GM12874 (cell line): ENCODE measurements around the gene TEKT4.

Source experiments
- CTCF ChIP-seq: IDR thresholded peaks from 2 replicates; pipeline ENCODE4 v1.5.1; 2011; ENCODE audit warnings: low read depth, mild to moderate bottlenecking, control low read depth, low read length, moderate library complexity; ENCODE audit not compliant: insufficient read depth

Gene TEKT4

DNA sequence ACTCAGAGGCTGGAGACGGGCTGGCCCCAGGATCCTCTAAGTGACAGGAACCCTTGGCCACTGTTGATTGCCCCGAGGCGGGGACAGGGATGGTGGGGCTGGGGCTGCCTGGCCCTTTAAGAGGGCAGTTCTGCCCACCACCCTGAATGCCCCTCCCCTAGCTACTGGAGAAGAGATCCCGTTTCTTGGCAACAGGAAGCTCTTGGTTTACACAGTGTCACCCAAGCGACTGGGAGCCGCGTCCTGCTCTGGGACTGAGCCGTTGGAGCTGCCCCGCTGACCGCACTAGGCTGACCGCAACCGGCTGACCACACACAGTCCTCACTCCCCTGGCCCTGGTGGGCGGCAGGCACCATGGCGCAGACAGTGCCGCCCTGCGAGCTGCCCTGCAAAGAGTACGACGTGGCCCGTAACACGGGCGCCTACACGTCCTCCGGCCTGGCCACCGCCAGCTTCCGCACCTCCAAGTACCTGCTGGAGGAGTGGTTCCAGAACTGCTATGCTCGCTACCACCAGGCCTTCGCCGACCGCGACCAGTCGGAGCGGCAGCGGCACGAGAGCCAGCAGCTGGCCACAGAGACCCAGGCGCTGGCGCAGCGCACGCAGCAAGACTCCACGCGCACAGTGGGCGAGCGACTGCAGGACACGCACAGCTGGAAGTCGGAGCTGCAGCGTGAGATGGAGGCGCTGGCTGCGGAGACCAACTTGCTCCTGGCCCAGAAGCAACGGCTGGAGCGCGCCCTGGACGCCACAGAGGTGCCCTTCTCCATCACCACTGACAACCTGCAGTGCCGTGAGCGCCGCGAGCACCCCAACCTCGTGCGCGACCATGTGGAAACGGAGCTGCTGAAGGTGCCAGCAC, at the start of gene TEKT4:
TSS of gene TEKT4 (plus strand) at position 205 of the 862 bp plus-strand sequence. CDS start at position 355, 150 bp downstream.
- no peak for TF ChIP-seq CTCF

DNA sequence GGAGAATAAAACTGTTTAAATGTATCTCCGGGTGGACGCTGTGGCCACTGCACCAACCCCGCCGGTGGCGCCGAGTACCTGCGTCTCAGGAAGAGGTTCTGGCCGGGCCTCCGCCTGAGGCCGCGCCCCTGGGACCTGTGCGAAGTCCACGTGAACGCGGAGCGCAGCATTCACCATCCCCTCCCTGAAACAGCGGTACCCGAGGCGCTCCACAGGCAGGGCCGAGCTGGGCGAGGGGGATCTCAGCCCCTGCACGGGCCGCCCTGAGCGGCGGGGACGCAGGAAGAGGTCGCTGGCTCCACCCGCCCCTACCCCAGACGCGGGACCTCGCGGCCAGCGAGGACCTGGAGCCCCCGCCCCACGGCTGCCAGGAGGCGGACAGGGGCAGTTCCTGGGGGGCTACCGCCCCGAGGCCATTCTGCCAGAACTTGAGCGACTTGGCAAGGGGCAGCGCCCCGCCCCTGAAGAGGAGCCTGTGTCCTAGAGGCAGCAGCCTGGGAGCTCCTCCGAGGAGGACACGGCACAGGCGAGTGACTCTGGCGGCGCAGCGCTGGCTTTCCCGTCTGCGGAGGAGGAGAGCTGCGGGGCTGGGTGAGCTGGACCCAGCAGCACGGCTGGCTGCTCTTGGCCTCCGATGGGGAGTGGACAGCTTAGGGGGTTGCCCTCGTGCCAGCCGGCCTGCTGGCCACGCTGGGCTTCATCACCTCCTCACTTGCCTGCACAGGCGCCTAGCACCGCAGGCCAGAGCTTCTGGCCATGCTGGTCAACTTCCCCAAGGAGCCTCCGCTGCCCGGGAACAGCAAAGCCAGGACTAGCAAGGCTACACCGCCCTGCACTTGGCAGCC, 9.7 kb upstream of the TEKT4 start:
- TF ChIP-seq CTCF: no peak

DNA sequence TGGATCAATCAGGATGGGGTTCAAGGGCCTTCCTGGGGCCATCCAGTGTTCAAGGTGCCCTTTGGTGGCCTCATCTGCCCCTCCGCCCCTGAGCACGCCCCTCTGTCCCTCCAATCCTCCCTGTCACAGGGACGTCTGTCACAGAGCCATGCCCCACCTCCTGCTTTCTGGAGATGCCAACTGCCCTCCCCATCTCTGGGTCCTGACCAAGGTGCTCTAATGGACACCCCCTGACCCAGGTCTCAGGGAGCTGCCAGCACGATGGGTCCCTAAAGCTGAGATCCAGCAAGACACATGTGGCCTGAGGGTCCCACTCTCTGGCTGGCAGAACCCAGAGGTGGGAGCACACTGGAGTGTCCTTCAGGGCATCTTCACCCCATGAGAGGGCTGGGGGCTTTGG, 2.1 kb upstream of the TEKT4 start:
- TF ChIP-seq CTCF: no peak

GRCh38 chr2:94869552-94870439, 1.4 kb upstream of the TEKT4 start:
- no peak for TF ChIP-seq CTCF

- peak; percentile 84 for TF ChIP-seq CTCF
These were observed 597 bp upstream of the TEKT4 start for GRCh38 chr2:94870440-94871225.

- no peak for TF ChIP-seq CTCF
These were observed 923 bp downstream of the TEKT4 start for GRCh38 chr2:94872088-94872618.
